Panc1 (cell line): ENCODE results near the gene NPHP1. TPM values are rescaled to one million over a fixed set of nuclear protein-coding genes. Genes with fewer than 3 reads are reported as not detected.
"Not testable (repeated sequence)": the region's sequence is repeated elsewhere in the genome, so short reads cannot be mapped to it uniquely, and the experiment has no call there.

ENCODE experiments used
- ATAC-seq: fragments of 200-7000 bp; cut with Tn5 transposase; 2 replicates; pipeline ENCODE4 v1.9.1; 2020; ENCODE audit warnings: mild to moderate bottlenecking, moderate library complexity
- BruUV-seq: library from RNA; stranded (reverse); fragments of 400-500 nt; replicated peaks from 2 replicates; lab custom pipeline; 2021; lab: Mats Ljungman, UMichigan
- CTCF ChIA-PET: fragments of 300-600 bp; sonication (Branson Sonifier 250); formaldehyde crosslinking; loops from one replicate; lab custom pipeline; 2022; ENCODE audit warnings: antibody characterized with exemption; lab: Charles Lee
- POLR2A ChIA-PET: fragments of 300-600 bp; sonication (Branson Sonifier 250); formaldehyde crosslinking; loops from one replicate; lab custom pipeline; 2022; ENCODE audit warnings: antibody characterized with exemption; lab: Charles Lee
- DNase-seq: peaks from one replicate; pipeline ENCODE4 v3.0.0-alpha.2; 2010; ENCODE audit warnings: low read depth, low spot score
- H3K27ac ChIP-seq: 2 replicates; pipeline ENCODE4 v1.5.1; 2011; ENCODE audit warnings: mild to moderate bottlenecking, low read length, inconsistent platforms
- H3K27me3 ChIP-seq: fragments of 200-500 bp; sonication (Bioruptor generic); 2 replicates; pipeline ENCODE4 v1.6.0; 2014; ENCODE audit warnings: low read length, inconsistent platforms; ENCODE audit not compliant: control insufficient read depth, insufficient read depth
- H3K36me3 ChIP-seq: fragments of 200-500 bp; sonication (Bioruptor generic); 2 replicates; pipeline ENCODE4 v1.5.1; 2014; ENCODE audit warnings: inconsistent platforms, mild to moderate bottlenecking, low read length, moderate library complexity; ENCODE audit not compliant: control insufficient read depth, insufficient read depth
- H3K4me1 ChIP-seq: 2 replicates; pipeline ENCODE4 v1.5.1; 2011; ENCODE audit warnings: inconsistent platforms, mild to moderate bottlenecking, low read length, moderate library complexity; ENCODE audit not compliant: control insufficient read depth, insufficient read depth
- H3K4me3 ChIP-seq, 2 experiments: 2 replicates each; pipeline ENCODE4 v1.5.1; 2011 to 2012; ENCODE audit warnings: low read depth in 2 of 2, low read length in 2 of 2, mild to moderate bottlenecking in 2 of 2, inconsistent platforms in 1 of 2, moderate library complexity in 1 of 2
- H3K9me3 ChIP-seq: fragments of 200-500 bp; sonication (Bioruptor generic); 2 replicates; pipeline ENCODE4 v1.5.1; 2014; ENCODE audit warnings: low read depth, mild to moderate bottlenecking, inconsistent platforms, low read length, moderate library complexity; ENCODE audit not compliant: control insufficient read depth, insufficient read depth
- CTCF ChIP-seq: fragments of 450-650 bp; IDR thresholded peaks from 2 replicates; pipeline ENCODE4 v1.5.1; 2017; ENCODE audit warnings: mild to moderate bottlenecking
- POLR2AphosphoS5 ChIP-seq: IDR thresholded peaks from 2 replicates; pipeline ENCODE4 v1.6.1; 2012; ENCODE audit warnings: mild to moderate bottlenecking, low read depth, low read length, moderate library complexity
- SIN3A ChIP-seq: IDR thresholded peaks from 2 replicates; pipeline ENCODE4 v1.6.1; 2012; ENCODE audit warnings: low read depth, mild to moderate bottlenecking, low read length, moderate library complexity, borderline replicate concordance; ENCODE audit not compliant: insufficient read depth
- TCF7L2 ChIP-seq: IDR thresholded peaks from 2 replicates; pipeline ENCODE4 v1.6.1; 2011; ENCODE audit warnings: mild to moderate bottlenecking, low read depth, low read length, inconsistent platforms
- in situ Hi-C: cut with HindIII; loops from 2 replicates; pipeline ENCODE4 v1.10.0; 2016; ENCODE audit warnings: low sequenced_read_pairs, low pct_unique_long_range_greater_than_20kb
- intact Hi-C: fragments of 100-400 bp; cut with micrococcal nuclease; formaldehyde crosslinking; loops from one replicate; pipeline ENCODE4 v1.10.0; 2022; ENCODE audit not compliant: unreplicated experiment
- total RNA-seq: library from RNA; stranded (reverse); gene quantifications from one replicate; pipeline ENCODE4 v1.2.1, GENCODE V29; 2021; ENCODE audit not compliant: unreplicated experiment
- TF ChIP-seq, protein P1 (sequence below), 2 experiments: IDR thresholded peaks; 2 replicates each; pipeline ENCODE4 v1.6.1; 2011 to 2012; ENCODE audit warnings: low read depth in 2 of 2, control low read depth in 1 of 2, low read length in 1 of 2, mild to moderate bottlenecking in 1 of 2, moderate library complexity in 1 of 2; ENCODE audit not compliant: insufficient read depth in 1 of 2

The NPHP1 gene
- total RNA-seq, 1 experiment from 2014 or later, result 7.2 TPM

DNA sequence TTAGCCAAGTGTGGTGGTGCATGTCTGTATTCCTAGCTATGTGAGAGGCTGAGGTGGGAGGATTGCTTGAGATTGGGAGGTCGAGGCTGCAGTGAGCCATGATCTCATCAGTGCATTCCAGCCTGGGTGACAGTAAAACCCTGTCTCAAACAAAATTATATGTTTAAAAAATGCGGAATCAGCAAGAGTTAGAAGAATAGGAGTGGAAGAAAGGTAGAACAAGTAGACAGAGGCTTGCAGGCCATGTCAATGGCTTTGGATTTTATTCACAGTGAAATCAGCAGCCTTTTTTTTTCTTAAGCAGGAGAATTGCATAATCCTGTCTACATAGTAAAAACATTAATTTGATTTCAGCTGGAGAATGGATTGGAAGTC lies 15.4 kb upstream of the NPHP1 start:
- Histone ChIP-seq H3K27me3 (0 out of 2 replicates have a peak, but pooled peaks cover 4% of the 10 kb centered on the region), H3K4me3 (no peak overlapping the region), H3K4me1 (no peaks in the 10 kb centered on the region), H3K36me3 (no peaks in the 10 kb centered on the region), H3K9me3 (no peaks in the 10 kb centered on the region), H3K27ac (no peak overlapping the region)
- DNase-seq (no peak), ATAC-seq (no peak)
- ChIA-PET POLR2A (no interaction called here), CTCF (no interaction called here)
- in situ Hi-C loops (no loop called here), intact Hi-C loops (no loop called here)
- TF ChIP-seq CTCF, result no peak
- no peak for TF ChIP-seq TCF7L2
- no peak for TF ChIP-seq POLR2AphosphoS5
- TF ChIP-seq SIN3A, result no peak
- TF ChIP-seq, protein P1, sequence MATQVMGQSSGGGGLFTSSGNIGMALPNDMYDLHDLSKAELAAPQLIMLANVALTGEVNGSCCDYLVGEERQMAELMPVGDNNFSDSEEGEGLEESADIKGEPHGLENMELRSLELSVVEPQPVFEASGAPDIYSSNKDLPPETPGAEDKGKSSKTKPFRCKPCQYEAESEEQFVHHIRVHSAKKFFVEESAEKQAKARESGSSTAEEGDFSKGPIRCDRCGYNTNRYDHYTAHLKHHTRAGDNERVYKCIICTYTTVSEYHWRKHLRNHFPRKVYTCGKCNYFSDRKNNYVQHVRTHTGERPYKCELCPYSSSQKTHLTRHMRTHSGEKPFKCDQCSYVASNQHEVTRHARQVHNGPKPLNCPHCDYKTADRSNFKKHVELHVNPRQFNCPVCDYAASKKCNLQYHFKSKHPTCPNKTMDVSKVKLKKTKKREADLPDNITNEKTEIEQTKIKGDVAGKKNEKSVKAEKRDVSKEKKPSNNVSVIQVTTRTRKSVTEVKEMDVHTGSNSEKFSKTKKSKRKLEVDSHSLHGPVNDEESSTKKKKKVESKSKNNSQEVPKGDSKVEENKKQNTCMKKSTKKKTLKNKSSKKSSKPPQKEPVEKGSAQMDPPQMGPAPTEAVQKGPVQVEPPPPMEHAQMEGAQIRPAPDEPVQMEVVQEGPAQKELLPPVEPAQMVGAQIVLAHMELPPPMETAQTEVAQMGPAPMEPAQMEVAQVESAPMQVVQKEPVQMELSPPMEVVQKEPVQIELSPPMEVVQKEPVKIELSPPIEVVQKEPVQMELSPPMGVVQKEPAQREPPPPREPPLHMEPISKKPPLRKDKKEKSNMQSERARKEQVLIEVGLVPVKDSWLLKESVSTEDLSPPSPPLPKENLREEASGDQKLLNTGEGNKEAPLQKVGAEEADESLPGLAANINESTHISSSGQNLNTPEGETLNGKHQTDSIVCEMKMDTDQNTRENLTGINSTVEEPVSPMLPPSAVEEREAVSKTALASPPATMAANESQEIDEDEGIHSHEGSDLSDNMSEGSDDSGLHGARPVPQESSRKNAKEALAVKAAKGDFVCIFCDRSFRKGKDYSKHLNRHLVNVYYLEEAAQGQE (IDR thresholded peaks at IDR 0.05; ENCODE audit: insufficient read depth in 1 of 2, low read depth in 2 of 2, low read length in 1 of 2), result no peak
- BruUV-seq, result no TSS peak

- Histone ChIP-seq H3K9me3 (peaks cover under 1% of the 10 kb centered on the region; the same call in 1 of the 2 replicates), H3K4me3 (no peak overlapping the region), H3K36me3 (no peaks in the 10 kb centered on the region), H3K27me3 (0 out of 2 replicates have a peak, but pooled peaks cover 4% of the 10 kb centered on the region), H3K27ac (no peak overlapping the region), H3K4me1 (no peaks in the 10 kb centered on the region)
- no peak for TF ChIP-seq CTCF
- no peak for TF ChIP-seq SIN3A
- no peak for TF ChIP-seq TCF7L2
- no peak for TF ChIP-seq POLR2AphosphoS5
- TF ChIP-seq, protein P1 (IDR thresholded peaks at IDR 0.05; ENCODE audit: insufficient read depth in 1 of 2, low read depth in 2 of 2, low read length in 1 of 2), result no peak
- POLR2A ChIA-PET, result no interaction called here
- in situ Hi-C loops (no loop called here), intact Hi-C loops (no loop called here)
- no peak for DNase-seq
- BruUV-seq, result no TSS peak
- CTCF ChIA-PET, result no interaction called here
- no peak for ATAC-seq
Measured at GRCh38 chr2:110219496-110220189, 14.8 kb upstream of the NPHP1 start.

GRCh38 chr2:110218889-110219288 lies 14.1 kb upstream of the NPHP1 start:
- H3K27ac ChIP-seq, H3K36me3 ChIP-seq, ATAC-seq, BruUV-seq, in situ Hi-C loops, POLR2A ChIA-PET, intact Hi-C loops, H3K27me3 ChIP-seq, CTCF ChIA-PET, H3K4me1 ChIP-seq, H3K9me3 ChIP-seq, DNase-seq, H3K4me3 ChIP-seq: not testable (repeated sequence)
